GM19239 (cell line): ENCODE results near the gene LDLRAD1.
"Not testable (repeated sequence)": the region's sequence is repeated elsewhere in the genome, so short reads cannot be mapped to it uniquely, and the experiment has no call there.

ENCODE experiments used
- DNase-seq: peaks from one replicate; pipeline ENCODE4 v3.0.0; 2011; ENCODE audit warnings: low spot score; ENCODE audit not compliant: insufficient read length
- FAIRE-seq: peaks from 2 replicates; lab custom pipeline; 2011; peaks lifted over from hg19 to GRCh38; lab: Jason Lieb, UNC

LDLRAD1 gene

DNA sequence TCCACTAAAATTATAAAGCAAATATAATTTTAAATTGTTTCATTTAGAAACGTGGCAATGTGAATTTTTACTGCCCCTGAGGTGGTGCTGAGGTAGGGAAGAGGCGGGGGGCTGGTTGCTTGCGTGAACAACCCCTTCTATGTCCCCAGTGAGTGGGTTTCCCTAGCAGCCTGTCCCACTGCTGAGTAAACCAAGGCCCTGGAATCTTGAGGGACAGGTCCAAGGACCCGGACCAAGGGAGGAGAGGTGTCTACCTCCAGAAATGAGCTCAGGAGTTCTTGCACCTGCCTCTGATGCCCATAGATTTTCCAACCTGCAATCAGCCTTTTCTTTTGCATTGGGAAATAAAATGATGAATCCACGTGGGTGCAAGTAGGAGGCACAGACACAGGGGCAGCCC is 649 bp upstream of the LDLRAD1 start:
- DNase-seq = no peak
- no peak for FAIRE-seq

- DNase-seq (no peak), FAIRE-seq (no peak)
Observed at GRCh38 chr1:54016343-54017282, 1.4 kb downstream of the LDLRAD1 start.

DNA sequence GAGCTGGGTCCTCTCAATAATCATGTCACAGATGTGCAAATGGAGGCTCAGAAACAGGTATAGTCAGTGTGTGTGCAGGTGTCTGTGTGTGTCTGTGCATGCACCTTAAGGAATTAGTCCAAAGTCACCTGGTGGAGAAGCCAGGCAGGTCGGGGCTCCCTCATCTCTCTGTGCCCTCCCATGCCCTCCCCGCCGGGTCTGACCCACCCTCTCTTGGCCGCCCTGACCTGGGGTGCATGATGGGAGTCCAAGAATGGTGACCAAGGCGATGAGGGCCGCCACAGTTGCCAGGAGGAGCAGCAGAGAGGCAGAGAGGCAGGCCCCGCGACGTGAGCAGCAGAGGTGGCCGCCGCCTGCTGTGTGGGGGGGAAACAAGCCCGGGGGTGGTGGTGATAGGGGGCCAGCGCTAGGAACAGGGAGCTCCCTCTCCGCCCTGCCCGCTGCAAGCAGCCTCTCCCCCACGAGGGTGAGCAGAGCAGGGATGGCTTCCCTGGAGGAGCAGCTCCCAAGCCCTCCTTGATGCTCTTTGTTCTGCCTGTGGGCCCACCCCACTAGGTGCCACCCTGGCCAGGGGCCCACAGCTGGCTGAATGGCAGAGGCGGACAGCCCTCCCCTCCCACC is 3.9 kb downstream of the LDLRAD1 start:
- no peak for FAIRE-seq
- no peak for DNase-seq

- no peak for FAIRE-seq
- no peak for DNase-seq
Observed at GRCh38 chr1:54013393-54014008, 4.5 kb downstream of the LDLRAD1 start.

GRCh38 chr1:54012863-54013262 is 5.1 kb downstream of the LDLRAD1 start:
- FAIRE-seq (no peak), DNase-seq (no peak)

DNA sequence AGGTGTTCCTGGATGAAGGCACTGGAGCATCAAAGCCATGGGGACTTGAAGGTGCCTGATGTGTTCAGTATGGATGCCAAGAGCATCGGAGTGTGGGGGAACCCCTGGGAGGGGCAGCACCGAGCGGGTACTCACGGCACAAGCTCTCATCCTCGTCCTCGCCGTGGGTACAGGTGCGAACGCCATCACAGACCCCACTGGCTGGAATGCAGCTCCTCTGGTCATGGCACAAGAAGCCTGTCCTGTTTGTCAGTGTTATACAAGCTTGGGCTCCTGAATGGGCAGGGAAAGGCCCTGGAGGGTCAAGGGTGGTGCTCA is 6.0 kb downstream of the LDLRAD1 start:
- DNase-seq (no peak), FAIRE-seq (no peak)

DNA sequence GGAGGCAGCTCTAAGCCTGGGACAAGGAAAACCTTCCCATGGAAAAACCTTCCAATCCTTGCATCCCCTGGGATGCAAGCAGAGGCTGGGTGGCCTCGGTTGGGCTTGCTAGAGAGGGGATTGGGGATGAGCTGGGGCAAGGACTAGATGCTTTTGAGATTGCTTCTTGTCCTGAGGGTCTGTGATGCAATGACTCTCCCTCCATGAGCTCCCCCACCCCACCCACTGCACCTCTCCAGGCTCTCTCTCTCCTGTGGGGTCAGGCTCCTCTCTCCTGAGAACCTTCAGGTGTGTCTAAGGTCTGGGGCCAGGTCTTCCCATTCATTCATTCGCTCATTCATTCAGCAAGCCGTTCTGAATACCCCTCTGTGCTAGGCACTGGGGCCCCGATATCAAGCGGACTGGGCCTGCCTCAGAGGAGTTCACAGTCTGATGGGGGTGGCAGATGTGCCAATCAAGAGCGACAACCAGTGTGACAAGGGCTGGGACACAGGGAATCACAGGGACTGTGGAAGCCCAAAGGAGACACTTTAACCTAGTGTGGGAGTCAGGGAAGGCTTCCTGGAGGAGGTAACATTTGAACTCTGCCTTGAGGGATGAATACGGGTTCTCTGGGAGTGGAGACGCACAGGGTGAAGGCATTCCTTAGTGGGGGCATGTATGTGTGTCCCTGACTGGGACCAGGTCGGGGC is 6.5 kb downstream of the LDLRAD1 start:
- FAIRE-seq (no peak), DNase-seq (no peak)

DNA sequence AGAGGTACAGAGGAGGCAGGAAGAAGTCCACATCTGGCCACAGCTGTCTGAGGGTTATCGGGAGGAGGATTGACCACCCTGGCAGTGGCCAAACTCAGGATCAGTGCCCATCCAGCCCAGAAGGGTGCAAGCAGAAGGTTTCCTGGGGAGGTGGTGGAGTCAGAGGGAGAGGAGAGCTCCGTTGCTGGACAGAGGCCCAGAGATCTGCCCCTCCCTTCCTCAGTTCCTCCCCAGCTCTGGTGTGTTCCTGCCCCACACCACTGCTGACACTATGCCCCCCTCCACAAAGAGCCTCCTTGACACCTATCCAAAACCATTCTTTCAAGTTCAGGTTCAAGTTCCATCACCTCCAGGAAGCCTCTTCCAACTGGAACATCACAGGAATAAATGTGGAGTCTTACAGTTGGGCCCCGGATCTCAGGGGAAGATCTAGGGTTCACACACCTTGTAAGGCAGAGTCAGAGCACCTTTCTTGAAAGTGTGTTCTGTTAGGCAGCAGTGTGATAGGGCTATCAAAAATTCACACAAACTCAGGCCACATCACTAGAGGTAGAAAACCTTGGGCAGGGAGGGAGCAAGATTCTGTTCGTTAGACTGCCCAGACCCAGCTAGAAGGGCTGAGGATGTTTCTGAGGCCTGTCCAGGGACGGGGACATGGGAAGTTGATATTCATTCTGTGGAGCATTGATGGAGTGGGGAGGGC is 7.4 kb downstream of the LDLRAD1 start:
- no peak for FAIRE-seq
- no peak for DNase-seq

DNA sequence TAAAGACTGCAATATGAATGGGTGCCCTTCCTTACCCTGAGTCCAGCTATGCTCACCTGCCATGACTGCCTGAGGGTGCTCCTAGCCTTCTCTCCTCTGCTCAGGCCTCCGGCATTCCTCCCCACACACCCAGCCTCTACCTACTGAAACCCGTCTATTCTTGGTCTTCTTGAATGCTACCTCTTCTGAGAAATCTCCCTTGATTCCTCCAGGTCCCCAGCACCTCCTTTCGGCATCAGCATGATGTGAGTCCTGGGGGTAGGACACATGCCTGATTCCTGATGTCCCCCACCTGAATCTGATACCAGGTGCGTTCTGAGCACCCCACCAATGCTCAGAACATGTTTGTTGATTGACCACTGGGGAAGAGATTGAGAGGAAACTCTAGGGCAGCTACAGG is 8.6 kb downstream of the LDLRAD1 start:
- no peak for FAIRE-seq
- DNase-seq = no peak

GRCh38 chr1:54008876-54009275 is 9.1 kb downstream of the LDLRAD1 start:
- no peak for FAIRE-seq

DNA sequence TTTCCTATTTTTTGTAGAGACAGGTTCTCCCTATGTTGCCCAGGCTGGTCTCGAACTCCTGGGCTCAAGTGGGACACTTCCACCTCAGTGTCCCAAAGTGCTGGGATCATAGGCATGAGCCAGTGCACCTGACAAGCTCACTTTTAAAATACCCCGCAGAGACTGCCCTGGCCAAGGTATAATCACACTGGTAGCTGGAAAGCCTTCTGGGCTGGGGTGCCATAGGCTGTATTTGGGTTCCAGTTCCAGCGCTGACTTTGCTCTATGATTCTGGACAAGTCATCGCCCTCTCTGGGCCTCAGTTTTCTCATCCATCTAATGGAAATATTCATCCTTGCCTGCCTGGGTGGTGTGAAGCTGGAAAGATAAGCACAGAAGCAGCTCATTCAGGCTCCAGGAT is 10.4 kb downstream of the LDLRAD1 start:
- no peak for FAIRE-seq

More at GRCh38 chr1:54008876-54009275, 9.1 kb downstream of the LDLRAD1 start:
- DNase-seq = no peak

GRCh38 chr1:54006508-54006907 is 11.5 kb downstream of the LDLRAD1 start:
- DNase-seq (no peak), FAIRE-seq (no peak)

More for the DNA sequence above, 10.4 kb downstream of the LDLRAD1 start:
- no peak for DNase-seq

DNA sequence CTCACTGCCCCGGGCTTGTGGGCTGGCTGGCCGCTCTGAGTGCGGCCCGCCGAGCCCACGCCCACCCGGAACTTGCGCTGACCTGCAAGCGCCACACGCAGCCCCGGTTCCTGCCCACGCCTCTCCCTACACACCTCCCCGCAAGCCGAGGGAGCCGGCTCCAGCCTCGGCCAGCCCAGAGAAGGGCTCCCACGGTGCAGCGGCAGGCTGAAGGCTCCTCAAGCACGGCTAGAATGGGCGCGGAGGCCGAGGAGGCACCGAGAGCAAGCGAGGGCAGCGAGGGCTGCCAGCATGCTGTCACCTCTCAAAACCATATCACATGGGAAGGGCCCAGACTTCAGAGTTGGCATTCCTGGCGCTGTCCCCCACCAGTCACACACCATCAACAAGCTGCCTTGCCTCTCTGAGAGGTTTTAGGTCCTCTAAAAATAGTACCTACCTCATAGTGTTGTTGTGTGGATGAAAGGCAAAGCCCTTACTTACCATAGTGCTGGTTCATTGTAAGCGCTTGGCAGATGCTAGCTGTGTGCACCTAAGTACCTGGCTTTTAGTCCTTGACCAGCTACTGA is 13.4 kb downstream of the LDLRAD1 start:
- no peak for FAIRE-seq
- no peak for DNase-seq

GRCh38 chr1:54003750-54004480 is 14.1 kb downstream of the LDLRAD1 start:
- FAIRE-seq = not testable (repeated sequence)

GRCh38 chr1:54003249-54003646 is 14.7 kb downstream of the LDLRAD1 start:
- no peak for FAIRE-seq
- no peak for DNase-seq

More at GRCh38 chr1:54003750-54004480, 14.1 kb downstream of the LDLRAD1 start:
- not testable (repeated sequence) for DNase-seq

GRCh38 chr1:54002544-54003248 is 15.3 kb downstream of the LDLRAD1 start:
- no peak for FAIRE-seq
- no peak for DNase-seq

GRCh38 chr1:54001591-54001990 is 16.4 kb downstream of the LDLRAD1 start:
- DNase-seq (no peak), FAIRE-seq (no peak)

- FAIRE-seq = no peak
- no peak for DNase-seq
Observed at GRCh38 chr1:53999920-54000319, 18.1 kb downstream of the LDLRAD1 start.
